Measurements from ENCODE around the gene EP400. TPM values are rescaled to one million over a fixed set of nuclear protein-coding genes. Genes with fewer than 3 reads are reported as not detected.
A peak's percentile ranks its signal among the peaks of the same experiment; 100 is the strongest.

The EP400 gene
- total RNA-seq, 1 experiment from 2014 or later: 61.7 TPM

DNA sequence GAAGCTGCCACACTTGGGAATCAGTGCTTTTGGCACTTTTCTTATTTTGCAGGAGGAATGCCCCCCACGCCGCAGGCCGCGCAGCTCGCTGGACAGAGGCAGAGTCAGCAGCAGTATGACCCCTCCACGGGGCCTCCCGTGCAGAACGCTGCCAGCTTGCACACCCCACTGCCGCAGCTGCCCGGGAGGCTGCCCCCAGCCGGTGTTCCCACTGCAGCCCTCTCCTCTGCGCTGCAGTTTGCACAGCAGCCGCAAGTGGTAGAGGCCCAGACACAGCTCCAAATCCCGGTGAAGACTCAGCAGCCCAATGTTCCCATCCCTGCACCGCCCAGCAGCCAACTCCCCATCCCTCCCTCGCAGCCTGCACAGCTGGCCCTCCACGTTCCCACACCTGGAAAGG is 32.3 kb downstream of the EP400 start:
- Histone ChIP-seq H4K8ac (replicated peaks; ENCODE audit: insufficient read length, low read depth, low read length) (no peak overlapping the region), H2AFZ (ENCODE audit: low read length) (no peak overlapping the region), H4K5ac (ENCODE audit: insufficient read length, low read depth, low read length) (no peak overlapping the region), H3K23me2 (ENCODE audit: insufficient read length, low read depth, low read length, poor library complexity, severe bottlenecking) (no peaks in the 10 kb centered on the region), H3K4me1 (ENCODE audit: insufficient read depth, low read length) (no peaks in the 10 kb centered on the region), H3K9me3 (ENCODE audit: control insufficient read depth, low read depth, low read length) (no peaks in the 10 kb centered on the region), H3K56ac (ENCODE audit: insufficient read length, low read depth, low read length) (no peak overlapping the region), H3K9ac (ENCODE audit: extremely low read depth, insufficient read length, low read length) (no peak overlapping the region), H3K4ac (ENCODE audit: low read depth, low read length) (no peak overlapping the region), H3T11ph (ENCODE audit: low read length) (no peak overlapping the region), H2BK120ac (ENCODE audit: low read depth, low read length, poor library complexity, severe bottlenecking) (no peak overlapping the region), H3K4me2 (ENCODE audit: insufficient read depth, insufficient read length, low read length) (no peak overlapping the region), H3K23ac (ENCODE audit: insufficient read length, low read depth, low read length) (no peak overlapping the region), H2BK5ac (ENCODE audit: insufficient read length, low read length) (no peak overlapping the region), H3K27me3 (ENCODE audit: insufficient read depth, low read length) (no peaks in the 10 kb centered on the region), H2AK5ac (ENCODE audit: insufficient read length, low read length) (no peak overlapping the region), H2BK12ac (ENCODE audit: insufficient read length, low read depth, low read length) (no peak overlapping the region), H2BK15ac (ENCODE audit: low read depth, low read length) (no peak overlapping the region), H2BK20ac (ENCODE audit: low read depth, low read length, poor library complexity, severe bottlenecking) (no peak overlapping the region), H4K20me1 (ENCODE audit: control insufficient read depth, insufficient read depth, insufficient read length) (no peaks in the 10 kb centered on the region), H3K79me2 (ENCODE audit: insufficient read depth, low read length) (no peaks in the 10 kb centered on the region), H4K91ac (ENCODE audit: insufficient read length, low read depth, low read length) (no peak overlapping the region), H3K18ac (ENCODE audit: insufficient read length, low read depth, low read length) (no peak overlapping the region), H3K14ac (ENCODE audit: insufficient read depth, low read length) (no peak overlapping the region), H3K79me1 (ENCODE audit: insufficient read depth, low read depth, low read length, poor library complexity, severe bottlenecking) (peaks cover 5% of the 10 kb centered on the region), H3K27ac (ENCODE audit: insufficient read length, low read depth, low read length) (no peak overlapping the region)
- peaks cover 14 to 68% (median 47%) of the 10 kb centered on the region in 3 experiments; a peak in 6 of 7 replicates for H3K36me3 Mint-ChIP-seq (ENCODE audit: insufficient read depth in 1 of 3, low read depth in 3 of 3)
- peaks cover 11 to 13% of the 10 kb centered on the region in 2 experiments for H3K4me1 Mint-ChIP-seq
- no peak for DNase-seq
- H3K27me3 Mint-ChIP-seq (ENCODE audit: low read depth): no peaks in the 10 kb centered on the region
- WGBS (ENCODE audit: extremely low coverage, insufficient read length, low lambda C conversion rate): no CpG with 5 or more reads among the region's 17 CpGs
- H3K27ac Mint-ChIP-seq: peak overlapping the region in 1 of 3 experiments; percentile 43; a peak in 1 of 7 replicates
- TF ChIP-seq, protein P1, sequence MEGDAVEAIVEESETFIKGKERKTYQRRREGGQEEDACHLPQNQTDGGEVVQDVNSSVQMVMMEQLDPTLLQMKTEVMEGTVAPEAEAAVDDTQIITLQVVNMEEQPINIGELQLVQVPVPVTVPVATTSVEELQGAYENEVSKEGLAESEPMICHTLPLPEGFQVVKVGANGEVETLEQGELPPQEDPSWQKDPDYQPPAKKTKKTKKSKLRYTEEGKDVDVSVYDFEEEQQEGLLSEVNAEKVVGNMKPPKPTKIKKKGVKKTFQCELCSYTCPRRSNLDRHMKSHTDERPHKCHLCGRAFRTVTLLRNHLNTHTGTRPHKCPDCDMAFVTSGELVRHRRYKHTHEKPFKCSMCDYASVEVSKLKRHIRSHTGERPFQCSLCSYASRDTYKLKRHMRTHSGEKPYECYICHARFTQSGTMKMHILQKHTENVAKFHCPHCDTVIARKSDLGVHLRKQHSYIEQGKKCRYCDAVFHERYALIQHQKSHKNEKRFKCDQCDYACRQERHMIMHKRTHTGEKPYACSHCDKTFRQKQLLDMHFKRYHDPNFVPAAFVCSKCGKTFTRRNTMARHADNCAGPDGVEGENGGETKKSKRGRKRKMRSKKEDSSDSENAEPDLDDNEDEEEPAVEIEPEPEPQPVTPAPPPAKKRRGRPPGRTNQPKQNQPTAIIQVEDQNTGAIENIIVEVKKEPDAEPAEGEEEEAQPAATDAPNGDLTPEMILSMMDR (conservative IDR thresholded peaks at IDR 0.05): no peak
- H3K9me3 Mint-ChIP-seq: no peaks in the 10 kb centered on the region
- H3K4me3 Mint-ChIP-seq: no peak overlapping the region
